Smooth muscle cell (in vitro differentiated cells): ENCODE results near the gene ATP8A1. TPM values are rescaled to one million over a fixed set of nuclear protein-coding genes. Genes with fewer than 3 reads are reported as not detected.
"Not testable (repeated sequence)": the region's sequence is repeated elsewhere in the genome, so short reads cannot be mapped to it uniquely, and the experiment has no call there.

Experiments used
- DNase-seq: peaks from one replicate; lab custom pipeline; 2025; ENCODE audit not compliant: unreplicated experiment; lab: John Stamatoyannopoulos, UW
- H2AFZ ChIP-seq: fragments of 200-600 bp; sonication (generic); 2 replicates; pipeline ENCODE4 v1.6.0; 2016; ENCODE audit warnings: antibody characterized with exemption, low read depth, mild to moderate bottlenecking
- H3F3A ChIP-seq: fragments of 200-600 bp; sonication (generic); 2 replicates; pipeline ENCODE4 v1.6.0; 2017; ENCODE audit warnings: antibody characterized with exemption, low read depth
- H3K27ac ChIP-seq: fragments of 200-600 bp; sonication (generic); 2 replicates; pipeline ENCODE4 v1.5.1; 2016; ENCODE audit warnings: low read depth, mild to moderate bottlenecking
- H3K27me3 ChIP-seq: fragments of 200-600 bp; sonication (generic); 2 replicates; pipeline ENCODE4 v1.6.1; 2016; ENCODE audit warnings: low read depth, mild to moderate bottlenecking
- H3K36me3 ChIP-seq: fragments of 200-600 bp; sonication (generic); 2 replicates; pipeline ENCODE4 v1.5.1; 2016; ENCODE audit warnings: low read depth
- H3K4me1 ChIP-seq: fragments of 200-600 bp; sonication (generic); 2 replicates; pipeline ENCODE4 v1.5.1; 2016; ENCODE audit warnings: low read depth
- H3K4me2 ChIP-seq: fragments of 200-600 bp; sonication (generic); 2 replicates; pipeline ENCODE4 v1.6.0; 2016; ENCODE audit warnings: mild to moderate bottlenecking
- H3K4me3 ChIP-seq: fragments of 200-600 bp; sonication (generic); 2 replicates; pipeline ENCODE4 v1.5.1; 2016; ENCODE audit warnings: mild to moderate bottlenecking
- H3K79me2 ChIP-seq: fragments of 200-600 bp; sonication (generic); 2 replicates; pipeline ENCODE4 v1.6.0; 2016; ENCODE audit warnings: low read depth, mild to moderate bottlenecking
- H3K9ac ChIP-seq: fragments of 200-600 bp; sonication (generic); 2 replicates; pipeline ENCODE4 v1.6.0; 2016; ENCODE audit warnings: low read depth
- H3K9me3 ChIP-seq: fragments of 200-600 bp; sonication (generic); replicated peaks from 2 replicates; pipeline ENCODE4 v1.5.1; 2016; ENCODE audit warnings: low read depth
- H4K20me1 ChIP-seq: fragments of 200-600 bp; sonication (generic); 2 replicates; pipeline ENCODE4 v1.6.0; 2016; ENCODE audit warnings: low read depth
- WGBS: methylation state at CpG from one replicate; pipeline ENCODE4 v1.1.7; 2016; ENCODE audit warnings: low lambda C conversion rate; 5-methylcytosine and 5-hydroxymethylcytosine counted together
- polyA plus RNA-seq: library from polyadenylated mRNA; unstranded; fragments of >200 nt; fragmentation: Nextera tagmentation; extraction: Ambion mirVana; gene quantifications from 2 replicates; pipeline ENCODE4 v1.2.1, GENCODE V29; 2016
- total RNA-seq: library from RNA; depleted of rRNA; stranded (reverse); fragments of >200 nt; gene quantifications from 2 replicates; pipeline ENCODE4 v1.2.3, GENCODE V29; 2014
- TF ChIP-seq, protein P1 (sequence below): fragments of 200-600 bp; sonication (generic); IDR thresholded peaks from 2 replicates; pipeline ENCODE4 v1.5.1; 2017; ENCODE audit warnings: borderline replicate concordance, mild to moderate bottlenecking, antibody characterized with exemption; ENCODE audit not compliant: insufficient read depth, poor library complexity, severe bottlenecking

ATP8A1 gene
- total and polyA plus RNA-seq, 2 experiments from 2014 or later, result 1.8 TPM; not detected in 1

DNA sequence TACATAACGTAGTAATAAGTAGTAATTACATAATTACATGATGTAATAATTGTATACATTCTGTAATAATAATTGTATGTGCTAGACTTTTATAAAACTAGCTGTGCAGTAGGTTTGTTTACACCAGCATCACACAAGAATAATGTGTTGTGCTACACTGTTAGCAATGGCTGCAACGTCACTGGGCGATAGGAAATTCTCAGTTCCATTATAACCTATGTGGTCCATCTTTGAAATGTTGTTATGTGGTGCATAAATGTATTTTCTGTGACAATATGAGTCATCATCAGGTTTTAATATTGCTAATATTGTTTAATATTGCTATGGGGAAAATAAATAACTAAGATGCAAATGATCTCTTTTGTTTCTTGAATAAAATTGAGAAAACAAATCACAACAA lies 46.0 kb upstream of the ATP8A1 start:
- Histone ChIP-seq H4K20me1 (no peaks in the 10 kb centered on the region), H3K4me1 (no peaks in the 10 kb centered on the region), H3K9ac (no peak overlapping the region), H3K27ac (no peak overlapping the region), H3K79me2 (no peaks in the 10 kb centered on the region), H3K4me3 (no peak overlapping the region), H3K4me2 (no peak overlapping the region), H3K9me3 (no peaks in the 10 kb centered on the region), H3K27me3 (no peaks in the 10 kb centered on the region), H3K36me3 (no peaks in the 10 kb centered on the region), H2AFZ (no peak overlapping the region), H3F3A (no peaks in the 10 kb centered on the region)
- TF ChIP-seq, protein P1, sequence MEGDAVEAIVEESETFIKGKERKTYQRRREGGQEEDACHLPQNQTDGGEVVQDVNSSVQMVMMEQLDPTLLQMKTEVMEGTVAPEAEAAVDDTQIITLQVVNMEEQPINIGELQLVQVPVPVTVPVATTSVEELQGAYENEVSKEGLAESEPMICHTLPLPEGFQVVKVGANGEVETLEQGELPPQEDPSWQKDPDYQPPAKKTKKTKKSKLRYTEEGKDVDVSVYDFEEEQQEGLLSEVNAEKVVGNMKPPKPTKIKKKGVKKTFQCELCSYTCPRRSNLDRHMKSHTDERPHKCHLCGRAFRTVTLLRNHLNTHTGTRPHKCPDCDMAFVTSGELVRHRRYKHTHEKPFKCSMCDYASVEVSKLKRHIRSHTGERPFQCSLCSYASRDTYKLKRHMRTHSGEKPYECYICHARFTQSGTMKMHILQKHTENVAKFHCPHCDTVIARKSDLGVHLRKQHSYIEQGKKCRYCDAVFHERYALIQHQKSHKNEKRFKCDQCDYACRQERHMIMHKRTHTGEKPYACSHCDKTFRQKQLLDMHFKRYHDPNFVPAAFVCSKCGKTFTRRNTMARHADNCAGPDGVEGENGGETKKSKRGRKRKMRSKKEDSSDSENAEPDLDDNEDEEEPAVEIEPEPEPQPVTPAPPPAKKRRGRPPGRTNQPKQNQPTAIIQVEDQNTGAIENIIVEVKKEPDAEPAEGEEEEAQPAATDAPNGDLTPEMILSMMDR, result no peak
- WGBS, result 91% methylated on average over 3 of the region's 3 CpGs
- DNase-seq, result no peak

DNA sequence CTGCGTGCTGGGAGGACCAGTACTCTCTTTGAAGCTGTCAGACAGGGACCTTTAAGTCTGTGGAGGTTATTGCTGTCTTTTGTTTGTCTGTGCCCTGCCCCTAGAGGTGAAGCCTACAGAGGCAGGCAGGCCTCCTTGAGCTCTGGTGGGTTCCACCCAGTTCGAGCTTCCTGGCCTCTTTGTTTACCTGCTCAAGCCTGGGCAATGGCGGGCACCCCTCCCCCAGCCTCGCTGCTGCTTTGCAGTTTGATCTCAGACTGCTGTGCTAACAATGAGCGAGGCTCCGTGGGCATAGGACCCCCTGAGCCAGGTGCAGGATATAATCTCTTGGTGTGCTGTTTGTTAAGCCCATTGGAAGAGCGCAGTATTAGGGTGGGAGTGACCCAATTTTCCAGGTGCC lies 44.9 kb upstream of the ATP8A1 start:
- not testable (repeated sequence) for H3K4me1 ChIP-seq, H4K20me1 ChIP-seq, H3K79me2 ChIP-seq, H3K36me3 ChIP-seq, H3K9ac ChIP-seq, H2AFZ ChIP-seq, DNase-seq, H3K27me3 ChIP-seq, H3K27ac ChIP-seq, H3F3A ChIP-seq, H3K4me3 ChIP-seq, H3K9me3 ChIP-seq, H3K4me2 ChIP-seq
- WGBS, result 88% methylated on average over 7 of the region's 7 CpGs

DNA sequence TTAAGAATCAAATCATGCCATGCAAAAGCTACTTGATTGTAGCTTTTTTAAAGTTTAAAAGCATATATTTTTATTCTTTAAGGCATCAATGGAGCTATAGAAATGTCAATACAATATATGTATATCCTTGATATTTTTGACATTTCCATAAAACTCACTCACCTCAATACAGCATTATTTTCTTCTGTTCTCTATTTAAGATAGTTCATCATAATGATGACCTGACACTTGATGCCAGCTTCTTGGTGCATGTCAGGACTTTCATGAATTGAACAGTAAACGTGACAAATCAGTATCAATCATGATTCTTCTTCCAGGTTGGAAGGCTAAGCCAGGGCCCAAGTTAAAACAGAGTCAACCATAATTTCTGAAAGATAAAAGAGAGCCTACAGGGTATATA lies 33.6 kb upstream of the ATP8A1 start:
- H4K20me1 ChIP-seq, result no peaks in the 10 kb centered on the region
- TF ChIP-seq, protein P1, result no peak
- H3K4me2 ChIP-seq, result no peak overlapping the region
- H3K79me2 ChIP-seq, result no peaks in the 10 kb centered on the region
- no peak overlapping the region for H2AFZ ChIP-seq
- WGBS, result 0% methylated on average over 1 of the region's 1 CpG
- no peaks in the 10 kb centered on the region for H3K9me3 ChIP-seq
- no peaks in the 10 kb centered on the region for H3F3A ChIP-seq
- no peaks in the 10 kb centered on the region for H3K36me3 ChIP-seq
- no peak overlapping the region for H3K9ac ChIP-seq
- no peaks in the 10 kb centered on the region for H3K27me3 ChIP-seq
- no peak overlapping the region for H3K4me3 ChIP-seq
- no peaks in the 10 kb centered on the region for H3K4me1 ChIP-seq
- H3K27ac ChIP-seq, result no peak overlapping the region
- DNase-seq, result no peak

DNA sequence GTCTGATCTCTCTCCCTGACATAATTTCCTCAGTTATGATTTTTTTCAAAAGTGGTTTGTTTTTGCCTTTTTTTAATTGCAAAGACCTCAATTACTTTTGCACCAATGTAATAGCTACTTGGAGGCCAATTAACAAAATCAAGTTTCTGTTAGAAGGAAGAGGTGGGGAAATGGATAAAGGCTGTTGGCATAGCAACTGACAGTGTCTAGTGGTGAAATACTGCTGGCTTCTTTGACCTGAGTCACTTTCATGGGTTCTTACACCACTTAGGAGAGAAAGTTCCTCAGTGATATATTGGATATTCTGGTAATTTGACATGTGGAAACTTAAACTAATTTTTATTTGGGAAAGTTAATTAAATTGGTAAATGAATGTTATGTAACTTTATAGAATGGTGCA lies 26.5 kb upstream of the ATP8A1 start:
- no peaks in the 10 kb centered on the region for H3K36me3 ChIP-seq
- H3K4me3 ChIP-seq, result no peak overlapping the region
- H3K4me1 ChIP-seq, result no peaks in the 10 kb centered on the region
- H3F3A ChIP-seq, result no peaks in the 10 kb centered on the region
- no peak overlapping the region for H2AFZ ChIP-seq
- no peak for DNase-seq
- TF ChIP-seq, protein P1, result no peak
- no peaks in the 10 kb centered on the region for H3K27me3 ChIP-seq
- no peaks in the 10 kb centered on the region for H3K79me2 ChIP-seq
- no peaks in the 10 kb centered on the region for H3K9me3 ChIP-seq
- no peak overlapping the region for H3K4me2 ChIP-seq
- no peak overlapping the region for H3K9ac ChIP-seq
- no peaks in the 10 kb centered on the region for H4K20me1 ChIP-seq
- H3K27ac ChIP-seq, result no peak overlapping the region
